ENCODE data around the gene PKMYT1.

Gene PKMYT1

GRCh38 chr16:3010510-3010909, 30.3 kb upstream of the PKMYT1 start:
- DNase-seq (ENCODE audit: insufficient read length, low spot score): no peak
- FAIRE-seq: no peak
- TF ChIP-seq POLR2AphosphoS5 (IDR thresholded peaks at IDR 0.05; ENCODE audit: low read depth, low read length) (no peak), POU2F2 (IDR thresholded peaks at IDR 0.05; ENCODE audit: low read depth, low read length) (no peak), TAF1 (IDR thresholded peaks at IDR 0.05; ENCODE audit: low read depth, low read length) (no peak), PAX5 (IDR thresholded peaks at IDR 0.05; ENCODE audit: insufficient read depth, low read length, severe bottlenecking) (no peak), POLR2A (IDR thresholded peaks at IDR 0.05; ENCODE audit: low read depth, low read length) (no peak), SPI1 (IDR thresholded peaks at IDR 0.05; ENCODE audit: low read depth, low read length) (no peak)

- no peak for FAIRE-seq
- no peak for DNase-seq (ENCODE audit: insufficient read length, low spot score)
- TF ChIP-seq POU2F2 (IDR thresholded peaks at IDR 0.05; ENCODE audit: low read depth, low read length): no peak
- TF ChIP-seq POLR2A (IDR thresholded peaks at IDR 0.05; ENCODE audit: low read depth, low read length): no peak
- TF ChIP-seq PAX5 (IDR thresholded peaks at IDR 0.05; ENCODE audit: insufficient read depth, low read length, severe bottlenecking): no peak
- TF ChIP-seq POLR2AphosphoS5 (IDR thresholded peaks at IDR 0.05; ENCODE audit: low read depth, low read length): no peak
- no peak for TF ChIP-seq SPI1 (IDR thresholded peaks at IDR 0.05; ENCODE audit: low read depth, low read length)
- no peak for TF ChIP-seq TAF1 (IDR thresholded peaks at IDR 0.05; ENCODE audit: low read depth, low read length)
Measured at GRCh38 chr16:3009568-3010390, 29.5 kb upstream of the PKMYT1 start.

DNA sequence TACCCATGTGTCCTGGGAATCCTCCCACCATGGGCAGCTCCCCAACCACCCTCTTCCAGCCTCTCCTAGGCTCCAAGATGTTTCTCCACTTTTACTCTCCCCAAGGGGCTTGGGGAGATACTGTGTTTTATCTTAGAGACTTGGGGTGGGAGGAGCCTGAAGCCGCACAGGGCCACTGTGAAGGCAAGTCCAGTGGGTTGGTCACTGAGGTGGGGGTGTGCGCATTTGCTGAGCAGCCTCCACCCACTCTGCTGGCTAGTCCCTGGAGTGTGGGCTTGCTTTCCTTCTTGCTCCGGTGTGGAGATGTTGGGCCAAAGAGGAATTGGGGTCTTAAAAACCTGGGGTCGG, 28.4 kb upstream of the PKMYT1 start:
- FAIRE-seq: no peak
- DNase-seq (ENCODE audit: insufficient read length, low spot score): no peak
- no peak for TF ChIP-seq SPI1 (IDR thresholded peaks at IDR 0.05; ENCODE audit: low read depth, low read length)
- TF ChIP-seq POLR2AphosphoS5 (IDR thresholded peaks at IDR 0.05; ENCODE audit: low read depth, low read length): no peak
- TF ChIP-seq TAF1 (IDR thresholded peaks at IDR 0.05; ENCODE audit: low read depth, low read length): no peak

- DNase-seq (ENCODE audit: insufficient read length, low spot score) (no peak), FAIRE-seq (peak; percentile 43)
- no peak for TF ChIP-seq POLR2A (IDR thresholded peaks at IDR 0.05; ENCODE audit: low read depth, low read length)
- no peak for TF ChIP-seq POU2F2 (IDR thresholded peaks at IDR 0.05; ENCODE audit: low read depth, low read length)
- TF ChIP-seq TAF1 (IDR thresholded peaks at IDR 0.05; ENCODE audit: low read depth, low read length): no peak
- no peak for TF ChIP-seq PAX5 (IDR thresholded peaks at IDR 0.05; ENCODE audit: insufficient read depth, low read length, severe bottlenecking)
- TF ChIP-seq SPI1 (IDR thresholded peaks at IDR 0.05; ENCODE audit: low read depth, low read length): no peak
- TF ChIP-seq POLR2AphosphoS5 (IDR thresholded peaks at IDR 0.05; ENCODE audit: low read depth, low read length): no peak
Measured at GRCh38 chr16:3007957-3008689, 27.9 kb upstream of the PKMYT1 start.

- no peak for DNase-seq (ENCODE audit: insufficient read length, low spot score)
- FAIRE-seq: peak; percentile 74
- TF ChIP-seq POU2F2 (IDR thresholded peaks at IDR 0.05; ENCODE audit: low read depth, low read length) (no peak), POLR2AphosphoS5 (IDR thresholded peaks at IDR 0.05; ENCODE audit: low read depth, low read length) (no peak), PAX5 (IDR thresholded peaks at IDR 0.05; ENCODE audit: insufficient read depth, low read length, severe bottlenecking) (no peak), TAF1 (IDR thresholded peaks at IDR 0.05; ENCODE audit: low read depth, low read length) (no peak), SPI1 (IDR thresholded peaks at IDR 0.05; ENCODE audit: low read depth, low read length) (no peak), POLR2A (IDR thresholded peaks at IDR 0.05; ENCODE audit: low read depth, low read length) (no peak)
Measured at GRCh38 chr16:3007059-3007956, 27.1 kb upstream of the PKMYT1 start.

GRCh38 chr16:3004781-3005284, 24.6 kb upstream of the PKMYT1 start:
- FAIRE-seq (no peak), DNase-seq (ENCODE audit: insufficient read length, low spot score) (no peak)
- no peak for TF ChIP-seq TAF1 (IDR thresholded peaks at IDR 0.05; ENCODE audit: low read depth, low read length)
- TF ChIP-seq POLR2AphosphoS5 (IDR thresholded peaks at IDR 0.05; ENCODE audit: low read depth, low read length): no peak
- no peak for TF ChIP-seq POLR2A (IDR thresholded peaks at IDR 0.05; ENCODE audit: low read depth, low read length)
- TF ChIP-seq PAX5 (IDR thresholded peaks at IDR 0.05; ENCODE audit: insufficient read depth, low read length, severe bottlenecking): no peak
- no peak for TF ChIP-seq POU2F2 (IDR thresholded peaks at IDR 0.05; ENCODE audit: low read depth, low read length)
- no peak for TF ChIP-seq SPI1 (IDR thresholded peaks at IDR 0.05; ENCODE audit: low read depth, low read length)

- FAIRE-seq (no peak), DNase-seq (ENCODE audit: insufficient read length, low spot score) (no peak)
- TF ChIP-seq SPI1 (IDR thresholded peaks at IDR 0.05; ENCODE audit: low read depth, low read length) (no peak), POLR2AphosphoS5 (IDR thresholded peaks at IDR 0.05; ENCODE audit: low read depth, low read length) (no peak), POU2F2 (IDR thresholded peaks at IDR 0.05; ENCODE audit: low read depth, low read length) (no peak), POLR2A (IDR thresholded peaks at IDR 0.05; ENCODE audit: low read depth, low read length) (no peak), PAX5 (IDR thresholded peaks at IDR 0.05; ENCODE audit: insufficient read depth, low read length, severe bottlenecking) (no peak), TAF1 (IDR thresholded peaks at IDR 0.05; ENCODE audit: low read depth, low read length) (no peak)
Measured at GRCh38 chr16:3004319-3004718, 24.1 kb upstream of the PKMYT1 start.

DNA sequence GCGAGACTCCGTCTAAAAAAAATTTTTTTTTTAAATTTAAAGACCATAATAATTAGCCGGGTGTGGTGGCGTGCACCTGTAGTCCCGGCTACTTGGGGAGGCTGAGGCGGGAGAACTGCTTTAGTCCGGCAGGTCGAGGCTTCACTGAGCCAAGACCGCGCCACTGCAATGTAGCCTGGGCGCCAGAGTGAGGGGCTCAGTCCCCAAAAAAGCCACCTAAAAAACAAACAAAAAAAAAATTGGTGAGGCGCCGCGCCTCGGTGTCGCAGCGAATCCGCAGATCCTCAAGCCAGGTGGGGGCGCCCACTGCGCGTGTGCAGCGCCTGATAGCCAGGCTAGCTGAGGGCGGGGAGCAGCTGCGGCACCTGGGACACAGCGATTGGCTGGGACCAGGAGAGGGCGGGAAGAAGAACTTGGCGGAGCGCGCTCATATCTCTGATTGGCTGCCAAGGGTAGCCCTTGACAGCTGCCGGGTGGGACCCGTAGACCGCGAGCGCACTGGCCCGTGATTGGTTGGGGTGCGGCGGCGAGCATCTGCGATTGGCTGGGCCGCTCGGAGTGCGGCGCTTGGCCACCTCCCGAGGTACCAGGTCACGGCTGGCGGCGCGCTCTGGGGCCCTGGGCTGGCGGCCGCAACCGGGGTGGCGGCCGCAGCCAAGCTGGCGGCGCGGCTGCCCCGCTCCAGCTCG, 23.5 kb upstream of the PKMYT1 start:
- TF ChIP-seq POU2F2 (IDR thresholded peaks at IDR 0.05; ENCODE audit: low read depth, low read length): no peak
- peak; percentile 24 for TF ChIP-seq PAX5 (IDR thresholded peaks at IDR 0.05; ENCODE audit: insufficient read depth, low read length, severe bottlenecking)
- peak; percentile 99 for FAIRE-seq
- DNase-seq (ENCODE audit: insufficient read length, low spot score): peak; percentile 99

Measured in GM12891 (cell line).